AG08396 (cell line): ENCODE results near the gene GABPA.
"Not testable (repeated sequence)": the region's sequence is repeated elsewhere in the genome, so short reads cannot be mapped to it uniquely, and the experiment has no call there.

Experiments used
- DNase-seq: peaks from one replicate; pipeline ENCODE4 v3.0.0; 2012; ENCODE audit warnings: low spot score, mixed read lengths

Gene GABPA

DNA sequence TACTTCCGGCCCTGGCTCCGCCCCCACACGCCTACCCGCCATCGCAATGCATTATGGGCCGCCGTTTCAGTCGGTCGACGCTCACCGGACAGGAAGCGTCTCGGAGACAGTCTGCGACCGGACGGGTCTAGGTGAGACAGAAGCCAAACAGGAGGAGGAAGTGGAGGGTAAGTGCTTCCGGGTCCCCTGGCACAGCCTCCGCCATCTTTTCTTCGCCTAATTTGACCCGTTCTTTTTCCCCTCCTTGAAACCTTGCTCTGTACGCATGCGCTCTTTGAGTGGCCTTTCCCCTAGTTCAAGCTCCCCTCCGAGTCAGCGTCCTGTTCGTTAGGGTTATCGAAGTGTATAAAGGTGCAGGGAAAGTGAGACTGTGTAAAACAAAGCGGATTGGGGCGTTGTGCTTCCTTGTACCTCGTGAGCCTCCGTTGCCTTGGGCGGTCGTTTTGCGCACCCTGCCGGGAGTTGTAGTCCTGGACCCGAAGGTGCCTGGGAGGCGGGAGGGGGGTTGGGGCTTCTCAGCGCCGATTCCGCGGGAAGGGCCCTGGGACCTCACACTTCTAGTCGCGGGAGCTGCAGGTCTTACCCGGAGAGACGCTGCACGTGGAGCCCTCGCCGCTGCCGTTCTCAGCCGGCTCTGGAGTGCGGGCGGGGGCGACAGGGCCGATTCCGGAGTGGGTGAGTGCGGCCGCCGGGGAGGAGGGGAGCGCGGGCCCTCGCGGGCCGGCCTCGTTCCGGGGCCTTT is at the start of gene GABPA, which contains the start of gene ATP5PF:
GABPA (plus strand) TSS at position 69 of the 742 bp plus-strand sequence. CDS start 6,627 bp downstream, outside the sequence.
ATP5PF (minus strand) TSS at position 1 of the 742 bp plus-strand sequence. CDS start 5,110 bp downstream, outside the sequence.
- peak; percentile 93 for DNase-seq

DNA sequence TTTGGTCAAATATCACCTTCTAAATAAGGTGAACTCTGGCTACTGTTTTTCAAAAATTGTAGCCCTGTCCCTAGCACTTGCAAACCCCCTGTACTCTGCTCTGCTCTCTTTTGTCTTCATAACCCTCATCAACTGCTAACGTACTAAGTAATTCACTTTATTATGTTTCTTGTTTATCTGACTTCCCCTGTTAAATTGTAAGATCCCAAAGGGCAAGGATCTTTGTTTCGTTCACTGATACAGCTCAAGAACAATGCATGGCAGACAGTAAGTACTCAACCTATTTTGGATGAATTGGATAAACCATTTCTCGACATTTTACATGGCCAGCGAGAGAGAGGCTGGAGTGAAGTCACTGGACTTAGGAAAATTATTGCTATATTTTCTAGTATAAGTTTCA is 47.0 kb upstream of the GABPA start:
- no peak for DNase-seq

DNA sequence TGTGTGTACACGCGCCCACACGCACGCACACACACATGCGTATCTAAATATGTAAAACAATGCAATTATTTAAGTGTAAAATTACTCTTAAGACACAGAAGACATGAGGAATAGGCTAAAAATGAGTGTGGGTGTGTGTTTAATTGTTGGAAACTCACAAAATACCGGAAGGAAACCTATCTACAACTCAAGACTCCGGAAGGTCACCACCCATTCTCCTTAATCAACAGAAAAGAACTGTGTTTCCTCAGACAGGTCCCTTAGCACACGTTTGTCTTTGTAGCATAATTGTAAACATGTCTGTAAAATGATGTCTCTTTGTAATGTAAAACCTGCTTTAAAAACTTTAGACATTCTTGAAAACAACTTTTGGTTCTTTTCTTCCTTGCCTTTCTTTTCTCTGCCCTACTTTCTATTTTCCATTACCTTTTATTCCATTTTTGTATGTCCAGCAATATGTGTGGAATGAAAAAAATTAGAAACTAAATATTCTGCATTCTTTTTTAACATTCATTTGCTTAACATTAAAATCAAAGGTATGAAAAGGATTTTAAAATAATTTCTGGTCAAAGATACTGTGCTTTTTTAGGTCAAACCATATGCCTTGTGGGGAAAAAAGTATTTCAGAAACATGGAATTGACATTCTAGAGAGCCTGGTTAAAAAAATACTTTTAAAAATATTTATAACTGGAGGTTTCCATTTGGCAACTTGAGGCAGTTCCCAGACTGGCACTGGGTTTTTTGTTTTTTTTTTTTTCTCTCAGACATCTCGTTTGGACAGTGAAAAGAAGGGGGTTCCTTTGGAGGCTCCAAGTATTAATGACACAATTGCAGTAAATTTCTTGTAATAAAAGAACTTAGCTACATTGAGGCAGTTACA is 46.3 kb upstream of the GABPA start:
- no peak for DNase-seq

DNA sequence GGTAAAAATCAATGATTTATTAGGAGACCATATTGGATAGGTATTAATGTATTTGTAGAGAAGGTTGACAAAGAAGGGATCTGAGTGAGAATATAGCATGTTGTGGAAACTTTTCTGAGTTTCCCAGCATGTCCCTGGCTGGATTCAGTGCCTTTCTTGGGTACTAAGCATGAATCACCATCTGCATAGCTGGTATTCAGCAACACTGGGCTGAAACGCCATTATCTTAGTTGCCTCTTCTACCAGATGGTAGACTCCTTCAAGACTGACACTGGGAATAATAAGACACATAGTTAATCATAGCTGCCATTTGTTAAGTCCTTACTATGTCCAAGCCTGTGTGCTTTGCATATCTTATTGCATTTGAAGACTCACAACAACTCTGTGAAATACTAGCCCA is 45.5 kb upstream of the GABPA start:
- peak; percentile 40 for DNase-seq

DNA sequence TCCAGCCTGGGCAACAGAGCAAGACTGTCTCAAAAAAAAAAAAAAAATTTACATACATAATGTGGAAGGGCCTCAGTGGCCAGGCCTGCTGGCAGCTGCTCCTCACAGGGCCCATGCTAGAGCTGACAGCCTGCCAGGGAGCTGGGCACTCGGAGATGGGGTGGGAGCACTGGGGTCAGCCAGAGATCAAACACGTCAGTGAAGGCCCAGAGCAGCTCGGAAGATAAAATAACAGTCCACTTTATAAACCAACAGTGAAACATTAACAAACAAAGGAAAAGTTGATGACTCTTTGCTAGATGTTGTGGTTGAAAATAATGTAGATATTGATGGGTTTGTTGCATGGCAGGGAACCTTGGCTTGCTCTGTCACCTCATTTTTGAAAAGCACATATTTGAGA is 42.8 kb upstream of the GABPA start:
- DNase-seq = peak; percentile 22

DNA sequence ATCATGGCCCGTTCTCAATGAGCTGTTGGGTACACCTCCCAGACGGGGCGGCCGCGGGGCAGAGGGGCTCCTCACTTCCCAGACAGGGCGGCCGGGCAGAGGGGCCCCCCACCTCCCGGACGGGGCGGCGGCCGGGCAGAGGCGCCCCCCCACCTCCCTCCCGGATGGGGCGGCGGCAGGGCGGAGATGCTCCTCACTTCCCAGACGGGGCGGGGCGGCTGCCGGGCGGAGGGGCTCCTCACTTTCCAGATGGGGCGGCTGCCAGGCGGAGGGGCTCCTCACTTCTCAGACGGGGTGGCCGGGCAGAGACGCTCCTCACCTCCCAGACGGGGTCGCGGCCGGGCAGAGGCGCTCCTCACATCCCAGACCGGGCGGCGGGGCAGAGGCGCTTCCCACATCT is 39.3 kb upstream of the GABPA start:
- not testable (repeated sequence) for DNase-seq

DNA sequence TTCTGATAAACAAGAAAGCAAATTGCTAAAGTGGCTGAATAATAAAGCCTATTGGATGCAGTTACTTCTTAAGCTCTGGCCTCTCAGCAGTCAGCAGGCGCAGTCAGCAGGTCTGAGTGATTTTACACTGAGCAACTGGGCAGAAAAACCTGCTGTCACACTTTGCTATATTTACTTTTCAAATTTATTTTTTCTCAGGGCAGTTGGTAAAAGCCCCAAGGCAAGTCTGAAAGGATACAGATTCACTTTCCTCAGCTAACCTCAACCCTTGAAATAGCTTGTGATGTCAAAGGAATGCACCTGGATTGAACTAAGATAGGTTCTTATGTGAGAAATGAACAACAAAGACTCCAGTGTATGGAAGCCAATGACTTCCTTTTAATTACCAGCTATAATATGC is 34.0 kb upstream of the GABPA start:
- DNase-seq = no peak

DNA sequence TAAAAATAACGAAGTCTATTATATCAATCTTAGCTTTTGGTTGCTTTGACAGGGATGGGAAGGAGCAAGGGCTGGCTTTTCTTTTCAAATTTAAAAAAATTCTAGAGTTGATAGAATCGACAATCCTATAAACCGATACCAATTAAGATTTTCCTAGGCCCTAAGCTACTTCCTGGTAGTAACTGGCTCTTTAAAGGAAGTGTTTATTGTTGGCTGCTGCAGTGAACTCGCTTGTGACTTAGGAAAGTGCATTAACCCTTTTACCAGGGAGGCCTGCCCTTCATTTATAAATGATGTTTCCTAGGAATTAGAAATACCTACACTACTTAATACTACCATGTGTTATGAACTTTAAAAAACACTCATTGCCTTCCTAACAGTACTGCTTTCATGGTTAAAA is 33.2 kb upstream of the GABPA start:
- DNase-seq = no peak

DNA sequence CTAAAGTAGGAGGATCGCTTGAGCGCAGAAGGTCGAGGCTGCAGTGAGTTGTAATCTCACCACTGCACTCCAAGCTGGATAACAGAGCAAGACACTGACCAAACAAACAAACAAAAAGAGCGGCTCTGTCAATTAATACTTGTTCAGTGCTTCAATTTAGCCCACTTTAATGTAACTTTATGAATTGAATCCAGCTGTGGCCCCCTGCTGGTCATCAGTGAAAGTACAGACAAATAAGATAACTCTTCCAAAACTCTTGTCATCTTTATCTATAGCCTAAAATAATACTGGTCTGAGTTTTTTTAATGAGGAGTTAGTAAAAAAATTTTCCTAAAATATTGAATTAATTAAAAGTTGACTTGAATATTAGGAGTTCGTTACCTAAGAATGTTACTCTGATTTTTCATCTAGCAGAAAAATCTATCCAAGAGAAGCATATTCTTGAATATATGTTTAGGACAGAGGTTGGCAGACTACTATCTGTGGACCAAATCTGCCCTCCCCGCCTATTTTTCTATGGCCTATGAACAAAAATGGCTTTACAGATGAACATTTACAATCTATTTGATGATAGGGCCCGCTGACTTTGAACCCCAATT is 26.2 kb upstream of the GABPA start:
- DNase-seq = peak; percentile 36

DNA sequence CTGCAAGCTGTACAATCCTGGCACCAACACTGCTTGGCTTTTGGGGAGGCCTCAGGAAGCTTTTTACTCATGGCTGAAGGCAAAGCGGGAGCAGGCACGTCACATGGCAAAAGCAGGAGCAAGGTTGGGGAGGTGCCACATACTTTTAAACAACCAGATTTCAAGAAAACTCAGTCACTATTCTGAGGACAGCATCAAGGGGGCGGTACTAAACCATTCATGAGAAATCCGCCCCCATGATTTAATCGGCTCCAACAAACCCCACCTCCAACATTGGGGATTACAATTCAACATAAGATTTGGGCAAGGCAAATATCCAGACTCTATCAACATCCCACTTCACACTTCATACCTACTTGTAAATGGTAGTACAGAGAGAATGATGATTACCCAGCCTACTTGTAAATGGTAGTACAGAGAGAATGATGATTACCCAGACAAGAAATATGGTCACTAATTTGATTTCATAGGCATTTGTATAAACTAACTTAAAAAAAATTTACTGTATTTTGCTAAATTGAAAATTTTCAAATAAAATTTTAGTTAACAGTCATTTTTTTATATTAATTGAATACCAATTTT is 25.0 kb upstream of the GABPA start:
- DNase-seq = no peak

DNA sequence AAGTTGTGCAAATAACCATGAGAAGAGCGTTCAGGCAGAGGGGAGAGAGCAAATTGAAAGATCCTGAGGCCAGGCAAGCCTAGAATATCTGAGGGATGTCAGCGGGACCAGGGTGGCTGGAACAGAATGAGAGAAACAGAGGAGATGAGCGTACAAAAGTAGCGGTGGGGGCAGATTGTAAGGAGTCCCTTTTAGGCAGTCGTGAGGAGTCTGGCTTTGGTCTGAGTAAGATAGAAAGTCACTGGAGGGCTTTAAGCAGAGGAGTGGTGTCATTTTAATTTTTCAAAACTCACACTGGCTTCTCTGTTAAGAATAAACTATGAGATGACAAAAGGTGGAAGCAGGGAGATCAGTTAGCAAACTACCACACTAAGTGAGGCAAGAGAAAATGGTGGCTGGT is 24.2 kb upstream of the GABPA start:
- no peak for DNase-seq

DNA sequence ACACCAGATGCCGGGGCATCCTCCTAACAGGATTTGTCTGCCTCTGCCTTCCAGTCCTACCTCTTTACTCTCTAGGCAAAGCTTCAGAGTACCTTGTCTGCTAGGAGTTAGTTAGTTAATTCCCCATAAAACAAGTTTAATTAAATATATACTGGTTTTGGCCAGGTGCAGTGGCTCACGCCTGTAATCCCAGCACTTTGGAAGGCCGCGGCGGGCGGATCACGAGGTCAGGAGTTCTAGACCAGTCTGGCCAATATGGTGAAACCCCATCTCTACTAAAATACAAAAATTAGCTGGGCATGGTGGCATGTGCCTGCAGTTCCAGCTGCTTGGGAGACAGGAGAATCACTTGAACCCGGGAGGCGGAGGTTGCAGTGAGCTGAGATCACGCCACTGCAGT is 20.7 kb upstream of the GABPA start:
- DNase-seq = not testable (repeated sequence)

DNA sequence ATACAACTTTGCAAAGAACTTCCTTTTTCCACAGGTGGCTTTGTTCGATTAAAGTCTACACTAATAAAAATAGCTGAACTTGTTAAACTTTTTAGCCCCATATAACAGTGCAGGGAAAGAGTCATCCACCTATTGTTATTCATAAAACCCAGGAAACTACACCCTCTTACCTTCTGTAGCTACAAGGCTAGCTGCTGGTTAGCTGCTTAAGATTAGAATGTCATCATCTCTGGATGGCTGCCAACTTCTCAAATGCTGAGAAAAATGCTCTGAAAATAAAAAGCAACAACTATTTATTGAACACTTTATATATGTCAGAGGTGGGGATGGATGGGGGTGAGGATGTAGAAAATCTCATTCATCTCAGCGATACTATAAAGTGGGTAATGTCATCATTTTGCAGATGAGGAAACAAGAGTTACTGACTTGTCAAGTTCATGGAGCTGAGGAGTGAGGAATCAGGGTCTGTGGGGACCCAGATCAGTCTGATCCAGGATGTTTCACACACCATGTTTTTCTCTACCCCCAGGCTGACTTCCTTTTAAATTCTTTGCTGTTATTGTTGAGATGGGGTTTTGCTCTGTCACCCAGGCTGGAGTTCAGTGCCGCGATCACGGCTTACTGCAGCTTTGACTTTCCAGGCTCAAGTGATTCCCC is 17.2 kb upstream of the GABPA start:
- peak; percentile 16 for DNase-seq

DNA sequence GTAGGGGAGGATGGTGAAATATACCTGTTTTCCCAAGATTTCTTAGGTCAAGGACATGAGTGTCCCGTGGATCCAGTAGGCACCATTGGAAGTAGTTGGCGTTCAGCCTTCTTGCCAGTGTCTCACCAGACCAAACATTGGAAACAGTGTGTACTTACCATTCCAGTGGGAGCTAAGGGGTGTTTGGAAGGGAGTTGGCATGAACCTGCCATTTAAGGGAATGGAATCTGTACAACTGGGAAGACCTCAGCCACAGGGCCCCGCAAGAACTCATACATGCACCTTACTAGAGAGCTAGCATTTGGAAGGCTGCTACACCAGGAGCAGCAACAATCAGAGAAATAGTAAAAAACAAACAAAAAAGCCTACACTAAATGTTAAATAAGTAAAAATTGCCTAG is 12.8 kb upstream of the GABPA start:
- no peak for DNase-seq

DNA sequence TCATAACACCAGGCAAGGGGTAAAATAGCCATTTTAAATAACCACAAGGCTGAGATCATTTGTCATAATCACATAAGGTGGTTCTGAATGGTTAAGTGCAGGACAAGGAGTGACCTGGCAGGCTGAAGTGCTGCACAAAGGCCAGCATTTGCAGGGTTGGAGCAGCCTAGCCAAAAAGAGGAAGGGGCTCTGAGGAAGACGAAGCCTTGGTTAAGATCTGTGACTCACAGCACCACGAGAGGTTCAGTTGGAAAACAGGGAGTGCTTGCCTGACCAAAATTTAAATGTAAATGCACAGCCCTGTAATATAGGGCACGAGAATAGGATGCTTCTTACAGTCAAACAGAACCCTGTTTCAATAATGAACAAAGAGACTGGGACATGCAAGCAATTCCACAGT is 12.1 kb upstream of the GABPA start:
- no peak for DNase-seq

DNA sequence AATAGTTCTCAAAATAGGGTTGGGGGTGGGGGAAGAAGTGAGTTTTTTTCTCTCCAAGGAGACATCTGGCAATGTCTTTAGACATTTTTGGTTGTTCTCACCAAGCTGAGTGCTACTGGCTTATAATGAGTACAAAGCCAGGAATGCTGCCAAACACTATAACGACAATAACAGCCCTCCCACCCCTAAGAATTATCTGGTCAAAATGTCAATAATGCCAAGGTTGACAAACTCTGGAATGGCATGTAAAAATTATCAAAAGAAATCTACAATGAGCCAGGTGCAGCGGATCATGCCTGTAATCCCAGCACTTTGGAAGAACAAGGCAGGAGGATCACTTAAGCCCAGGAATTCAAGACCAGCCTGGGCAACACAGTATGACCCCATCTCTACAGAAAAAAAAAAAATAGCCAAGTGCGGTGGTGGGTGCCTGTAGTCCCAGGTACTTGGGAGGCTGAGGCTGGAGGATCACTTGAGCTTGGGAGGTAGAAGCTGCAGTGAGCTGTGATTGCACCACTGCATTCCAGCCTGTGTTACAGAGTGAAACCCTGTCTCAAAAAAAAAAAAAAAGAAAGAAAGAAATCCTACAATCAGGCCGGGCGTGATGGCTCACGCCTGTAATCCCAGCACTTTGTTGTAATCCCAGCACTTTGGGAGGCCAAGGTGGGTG is 2.5 kb upstream of the GABPA start:
- DNase-seq = no peak

DNA sequence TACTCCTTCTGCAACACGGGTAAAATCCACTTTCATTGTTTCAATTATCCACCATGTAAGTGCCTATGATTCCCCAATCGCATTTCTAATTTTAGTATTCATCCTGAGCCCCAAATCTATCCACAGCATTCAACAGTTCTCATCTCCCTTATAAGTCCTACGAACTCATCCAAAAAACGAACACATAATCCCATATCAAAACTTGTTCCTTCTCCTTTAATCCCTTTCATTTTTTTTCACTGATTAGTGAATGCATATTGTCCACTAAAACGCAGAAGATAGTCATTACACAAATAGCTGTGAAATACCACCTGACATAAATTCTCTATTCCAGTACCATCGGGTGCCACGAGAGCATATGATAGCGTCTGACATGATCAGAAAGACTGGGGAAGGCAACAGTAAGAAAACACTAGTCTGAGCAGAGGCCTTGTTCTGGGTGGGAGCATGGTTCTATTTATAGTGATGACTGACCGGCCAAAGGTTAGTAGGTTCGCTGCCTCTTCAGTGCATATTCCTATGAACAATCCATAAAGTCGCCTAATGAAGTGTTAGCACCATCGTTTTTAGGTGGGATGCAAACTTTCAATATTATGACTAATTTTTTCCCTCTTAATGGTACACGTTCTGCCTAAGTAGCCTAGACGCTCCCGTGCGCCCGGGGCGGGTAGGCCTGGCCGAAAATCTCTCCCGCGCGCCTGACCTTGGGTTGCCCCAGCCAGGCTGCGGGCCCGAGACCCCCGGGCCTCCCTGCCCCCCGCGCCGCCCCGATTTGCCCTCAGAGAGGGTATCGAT is 716 bp upstream of the GABPA start:
- DNase-seq = peak; percentile 22

DNA sequence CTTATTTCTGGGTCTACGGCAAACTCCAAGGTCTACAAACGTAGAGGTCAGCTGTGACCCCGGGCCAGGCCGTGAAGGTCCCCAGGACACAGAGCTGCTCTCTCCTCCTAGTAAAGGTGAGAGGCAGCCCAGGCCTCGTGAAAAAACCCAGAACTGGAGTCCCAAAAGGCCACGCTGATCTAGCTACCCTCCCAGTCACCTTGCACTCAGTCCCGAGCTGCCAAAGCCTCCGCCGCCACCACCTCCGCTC is 193 bp upstream of the GABPA start:
- no peak for DNase-seq

DNA sequence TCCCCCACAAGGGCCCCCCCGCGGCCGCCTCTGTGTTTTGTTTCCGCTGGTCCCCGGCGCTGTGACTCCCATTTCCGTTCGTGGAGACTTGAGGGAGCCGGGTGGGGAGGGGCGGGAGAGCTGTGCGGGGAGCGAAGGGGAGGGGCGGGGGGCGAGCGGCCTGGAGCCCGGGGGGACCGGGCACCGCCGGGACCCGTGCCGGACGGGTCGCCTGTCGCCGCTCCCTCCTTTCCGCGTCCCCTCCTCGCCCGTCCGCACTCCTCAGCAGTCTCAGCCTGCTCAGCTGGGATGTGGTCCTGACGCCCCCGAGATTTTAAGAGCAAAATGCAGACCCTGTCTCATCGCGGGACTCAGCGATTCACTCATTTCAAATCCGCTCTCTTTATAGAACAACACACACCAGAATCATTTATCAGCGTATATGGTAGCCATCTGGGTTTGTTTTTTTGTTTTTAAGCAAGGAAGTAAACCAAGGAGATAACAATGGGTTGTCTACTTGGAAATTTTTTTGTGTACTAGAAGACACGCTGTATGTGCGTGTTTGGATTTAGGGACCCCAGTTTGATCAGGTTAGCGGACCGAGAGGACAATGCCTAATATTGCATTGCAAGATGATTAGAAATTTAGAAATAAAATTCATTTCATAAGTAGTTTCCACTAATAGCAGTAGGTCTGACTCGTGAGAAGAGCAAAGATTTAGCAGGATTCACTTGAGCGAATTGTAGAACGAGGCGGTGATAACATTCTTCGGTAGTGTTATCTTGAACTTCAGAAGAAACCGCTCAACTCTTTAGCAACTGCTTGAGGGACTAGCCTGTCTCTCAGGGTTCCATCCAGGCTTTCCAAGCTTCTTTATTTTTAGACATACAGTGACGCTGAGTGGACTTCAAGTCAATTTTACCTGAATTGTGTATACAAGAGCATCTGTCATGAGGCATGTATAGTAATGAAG is 1.1 kb downstream of the GABPA start:
- peak; percentile 80 for DNase-seq

DNA sequence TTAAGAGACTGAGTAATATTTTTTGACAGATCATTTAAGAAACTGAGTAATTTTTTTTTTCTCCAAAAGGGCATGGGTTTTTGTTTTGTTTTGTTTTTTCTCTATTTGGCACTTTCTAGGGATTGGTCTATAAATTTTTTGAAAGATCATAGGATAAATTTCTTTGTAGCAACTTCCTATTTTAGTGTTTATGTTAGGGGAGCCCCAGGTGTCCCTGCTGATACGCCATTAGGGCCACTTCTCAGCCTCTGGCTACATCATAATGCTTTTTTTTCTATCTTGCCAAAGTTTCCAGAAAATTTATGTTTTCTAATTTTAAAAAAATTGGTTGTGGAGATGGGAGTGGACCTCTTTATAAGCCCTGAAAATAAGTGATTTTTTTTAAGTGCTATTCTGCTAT is 2.6 kb downstream of the GABPA start:
- DNase-seq = no peak
